ENCODE measurements around the gene ITPK1.

The ITPK1 gene

DNA sequence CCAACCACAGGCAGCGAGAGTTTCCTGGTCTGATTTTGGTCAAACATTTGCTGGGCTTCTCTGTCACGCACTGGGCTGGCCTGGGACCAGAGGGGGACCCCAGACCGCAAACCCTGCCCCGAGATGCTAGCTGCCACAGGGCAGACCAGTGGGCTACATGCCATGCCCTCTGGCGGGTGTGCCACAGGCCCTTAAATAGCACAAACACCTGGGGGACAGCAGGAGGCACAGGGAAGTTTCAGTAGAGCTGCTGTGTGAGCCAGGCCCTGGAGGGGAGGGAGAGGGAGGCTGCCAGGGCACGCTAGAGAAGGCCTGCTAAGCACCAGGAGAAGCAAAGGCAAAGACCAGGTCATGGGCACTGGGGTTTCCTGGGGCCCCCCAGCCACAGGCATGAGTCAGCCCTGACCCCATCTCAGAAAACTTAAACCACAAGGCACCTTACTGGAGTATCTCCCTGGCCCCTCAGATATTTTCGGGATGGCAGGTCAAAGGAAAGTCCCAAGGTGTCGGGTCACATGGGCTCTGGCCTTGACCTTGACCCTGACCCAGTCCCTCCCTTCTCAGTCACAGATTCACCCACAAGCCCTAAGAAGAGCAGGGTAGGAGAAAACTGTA lies 29.2 kb downstream of the ITPK1 start:
- H3K27me3 ChIP-seq (ENCODE audit: control insufficient read depth in 5 of 5, insufficient read depth in 4 of 5, low read length in 5 of 5): no peaks in the 10 kb centered on the region
- H3K36me3 ChIP-seq (ENCODE audit: control insufficient read depth in 5 of 5, insufficient read depth in 5 of 5, low read length in 5 of 5): no peaks in the 10 kb centered on the region
- peak overlapping the region in 2 of 5 donors; percentile 14 to 15 for H3K9ac ChIP-seq (ENCODE audit: low read length in 5 of 5)
- peaks cover 0 to 3% (median 0%) of the 10 kb centered on the region in 5 donors for H3K9me3 ChIP-seq (ENCODE audit: control insufficient read depth in 5 of 5, low read length in 5 of 5)
- H3K4me3 ChIP-seq (ENCODE audit: low read depth in 1 of 5, low read length in 5 of 5): no peak overlapping the region
- H3K4me1 ChIP-seq (ENCODE audit: control insufficient read depth in 5 of 5, insufficient read depth in 5 of 5, low read length in 5 of 5): peaks cover 8 to 75% (median 64%) of the 10 kb centered on the region in 5 donors
- H3K27ac ChIP-seq (ENCODE audit: low read depth, low read length): no peak overlapping the region

DNA sequence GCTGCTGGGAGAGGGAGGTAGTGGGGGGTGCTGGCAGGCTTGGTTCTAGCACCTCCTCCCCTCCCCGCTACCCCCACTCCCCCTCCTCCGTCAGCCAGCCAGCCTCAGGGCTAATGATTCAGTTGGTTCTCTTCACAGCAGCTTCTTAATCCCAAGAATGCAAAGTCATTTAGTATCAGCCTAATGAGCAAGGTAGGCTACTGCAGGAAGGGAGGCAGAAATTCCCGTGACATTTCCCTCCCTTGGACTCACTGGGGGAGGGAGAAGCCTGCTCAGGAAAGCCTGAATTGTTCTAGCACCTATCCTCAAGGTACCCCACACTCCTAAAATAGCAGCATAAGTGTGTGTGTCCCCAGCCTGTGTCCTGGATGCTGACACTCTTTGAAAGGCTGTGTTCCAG lies 29.8 kb downstream of the ITPK1 start:
- Histone ChIP-seq H3K27ac (ENCODE audit: low read depth, low read length) (no peak overlapping the region), H3K9ac (ENCODE audit: low read length in 5 of 5) (peak overlapping the region in 1 of 5 donors; percentile 2), H3K27me3 (ENCODE audit: control insufficient read depth in 5 of 5, insufficient read depth in 4 of 5, low read length in 5 of 5) (no peaks in the 10 kb centered on the region), H3K36me3 (ENCODE audit: control insufficient read depth in 5 of 5, insufficient read depth in 5 of 5, low read length in 5 of 5) (no peaks in the 10 kb centered on the region), H3K4me3 (ENCODE audit: low read depth in 1 of 5, low read length in 5 of 5) (no peak overlapping the region), H3K4me1 (ENCODE audit: control insufficient read depth in 5 of 5, insufficient read depth in 5 of 5, low read length in 5 of 5) (peaks cover 5 to 71% (median 59%) of the 10 kb centered on the region in 5 donors), H3K9me3 (ENCODE audit: control insufficient read depth in 5 of 5, low read length in 5 of 5) (peaks cover 0 to 3% (median 0%) of the 10 kb centered on the region in 5 donors)

DNA sequence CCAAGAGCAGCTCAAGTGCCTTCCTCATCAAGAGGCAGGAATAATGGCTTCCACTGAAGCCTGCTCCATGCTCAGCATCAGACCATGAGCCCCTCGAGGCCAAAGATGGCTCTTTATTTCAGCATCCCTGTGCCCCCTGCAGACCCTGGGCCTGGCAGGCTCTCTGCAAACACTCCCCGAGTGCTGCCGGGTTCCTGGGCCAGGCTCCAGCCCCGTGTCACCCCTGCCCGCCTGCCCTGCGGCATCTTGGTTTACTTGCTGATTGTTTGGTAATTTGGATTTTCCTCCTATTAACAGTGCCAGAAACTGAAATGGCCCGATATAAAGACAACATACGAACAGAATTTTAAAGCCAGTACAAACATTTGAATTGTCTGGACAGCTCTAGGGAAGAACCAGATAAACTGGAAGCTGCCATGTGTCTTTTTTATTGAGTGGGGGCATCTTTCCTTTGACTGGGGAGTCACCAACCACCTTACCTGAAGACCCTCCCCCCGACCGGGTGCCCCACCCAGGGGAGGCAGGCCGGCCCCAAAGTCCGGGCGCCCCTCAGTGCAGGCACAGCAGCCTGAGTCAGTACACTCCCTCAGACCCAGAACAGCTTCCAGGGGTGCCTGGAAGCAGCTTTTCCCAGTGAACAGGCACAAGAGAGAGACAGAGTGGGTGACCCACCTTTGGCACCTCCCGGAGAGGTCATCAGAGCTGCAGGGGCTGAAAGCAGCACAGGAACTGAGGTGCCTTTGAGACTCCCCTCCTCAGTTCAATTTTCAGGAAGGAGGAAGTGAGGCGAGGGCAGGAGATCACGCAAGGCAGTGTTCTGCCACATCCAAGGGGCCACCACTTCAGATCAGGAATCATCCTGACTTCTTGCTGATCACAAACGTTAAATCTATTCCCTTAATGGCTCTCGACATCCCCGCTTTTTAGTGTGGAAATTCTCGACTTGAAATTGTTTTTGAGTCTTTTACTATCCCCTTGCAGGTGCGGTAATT lies 30.6 kb downstream of the ITPK1 start:
- Histone ChIP-seq H3K4me3 (ENCODE audit: low read depth in 1 of 5, low read length in 5 of 5) (no peak overlapping the region), H3K36me3 (ENCODE audit: control insufficient read depth in 5 of 5, insufficient read depth in 5 of 5, low read length in 5 of 5) (no peaks in the 10 kb centered on the region), H3K27ac (ENCODE audit: low read depth, low read length) (no peak overlapping the region), H3K9me3 (ENCODE audit: control insufficient read depth in 5 of 5, low read length in 5 of 5) (peaks cover 0 to 3% (median 0%) of the 10 kb centered on the region in 5 donors), H3K9ac (ENCODE audit: low read length in 5 of 5) (no peak overlapping the region), H3K4me1 (ENCODE audit: control insufficient read depth in 5 of 5, insufficient read depth in 5 of 5, low read length in 5 of 5) (peaks cover 5 to 69% (median 54%) of the 10 kb centered on the region in 5 donors), H3K27me3 (ENCODE audit: control insufficient read depth in 5 of 5, insufficient read depth in 4 of 5, low read length in 5 of 5) (no peaks in the 10 kb centered on the region)

DNA sequence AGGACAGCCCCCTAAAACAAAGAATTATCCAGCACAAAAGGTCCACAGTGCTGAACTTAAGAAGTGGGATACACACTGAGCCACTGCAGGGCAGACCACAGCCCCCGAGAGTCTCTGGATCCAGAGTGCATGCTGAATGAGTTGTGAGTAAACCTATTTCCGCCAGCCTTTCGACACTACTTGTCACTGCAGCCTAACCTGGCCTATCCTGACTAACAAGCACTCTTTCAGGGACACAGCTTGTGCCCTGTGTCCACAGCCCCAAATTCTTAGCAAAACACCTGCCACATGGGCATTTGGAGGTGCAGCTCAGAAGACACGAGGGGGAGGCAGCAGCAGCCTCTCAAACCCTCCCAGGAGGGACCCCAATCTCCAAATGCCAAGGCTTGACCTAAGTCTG lies 31.3 kb downstream of the ITPK1 start:
- Histone ChIP-seq H3K4me3 (ENCODE audit: low read depth in 1 of 5, low read length in 5 of 5) (no peak overlapping the region), H3K9me3 (ENCODE audit: control insufficient read depth in 5 of 5, low read length in 5 of 5) (peaks cover 0 to 3% (median 0%) of the 10 kb centered on the region in 5 donors), H3K27me3 (ENCODE audit: control insufficient read depth in 5 of 5, insufficient read depth in 4 of 5, low read length in 5 of 5) (no peaks in the 10 kb centered on the region), H3K9ac (ENCODE audit: low read length in 5 of 5) (no peak overlapping the region), H3K4me1 (ENCODE audit: control insufficient read depth in 5 of 5, insufficient read depth in 5 of 5, low read length in 5 of 5) (peaks cover 7 to 68% (median 49%) of the 10 kb centered on the region in 5 donors), H3K27ac (ENCODE audit: low read depth, low read length) (no peak overlapping the region), H3K36me3 (ENCODE audit: control insufficient read depth in 5 of 5, insufficient read depth in 5 of 5, low read length in 5 of 5) (no peaks in the 10 kb centered on the region)

DNA sequence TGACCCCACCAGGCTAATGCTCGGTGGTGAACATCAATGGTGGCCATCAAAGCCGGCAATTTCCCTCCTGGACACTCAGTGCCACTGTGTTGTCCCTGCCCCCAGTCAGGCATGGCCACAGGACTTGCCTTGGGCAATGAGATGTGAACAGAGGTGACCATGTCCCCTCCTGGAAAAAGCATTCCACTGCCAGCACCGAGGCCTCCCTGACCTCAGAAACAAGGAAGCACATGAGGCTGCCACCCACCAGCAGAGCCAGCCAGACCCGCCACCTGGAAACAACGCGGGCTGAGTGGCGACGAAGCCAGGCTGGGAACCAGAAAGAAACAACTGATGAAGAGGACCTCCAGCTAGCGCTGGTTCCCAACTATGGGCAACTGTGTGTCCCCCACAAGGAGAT lies 31.8 kb downstream of the ITPK1 start:
- no peak overlapping the region for H3K9ac ChIP-seq (ENCODE audit: low read length in 5 of 5)
- H3K27me3 ChIP-seq (ENCODE audit: control insufficient read depth in 5 of 5, insufficient read depth in 4 of 5, low read length in 5 of 5): no peaks in the 10 kb centered on the region
- peaks cover 8 to 68% (median 49%) of the 10 kb centered on the region in 5 donors for H3K4me1 ChIP-seq (ENCODE audit: control insufficient read depth in 5 of 5, insufficient read depth in 5 of 5, low read length in 5 of 5)
- no peaks in the 10 kb centered on the region for H3K36me3 ChIP-seq (ENCODE audit: control insufficient read depth in 5 of 5, insufficient read depth in 5 of 5, low read length in 5 of 5)
- peak overlapping the region; percentile 15 for H3K27ac ChIP-seq (ENCODE audit: low read depth, low read length)
- H3K4me3 ChIP-seq (ENCODE audit: low read depth in 1 of 5, low read length in 5 of 5): no peak overlapping the region
- peaks cover 0 to 3% (median 0%) of the 10 kb centered on the region in 5 donors for H3K9me3 ChIP-seq (ENCODE audit: control insufficient read depth in 5 of 5, low read length in 5 of 5)

DNA sequence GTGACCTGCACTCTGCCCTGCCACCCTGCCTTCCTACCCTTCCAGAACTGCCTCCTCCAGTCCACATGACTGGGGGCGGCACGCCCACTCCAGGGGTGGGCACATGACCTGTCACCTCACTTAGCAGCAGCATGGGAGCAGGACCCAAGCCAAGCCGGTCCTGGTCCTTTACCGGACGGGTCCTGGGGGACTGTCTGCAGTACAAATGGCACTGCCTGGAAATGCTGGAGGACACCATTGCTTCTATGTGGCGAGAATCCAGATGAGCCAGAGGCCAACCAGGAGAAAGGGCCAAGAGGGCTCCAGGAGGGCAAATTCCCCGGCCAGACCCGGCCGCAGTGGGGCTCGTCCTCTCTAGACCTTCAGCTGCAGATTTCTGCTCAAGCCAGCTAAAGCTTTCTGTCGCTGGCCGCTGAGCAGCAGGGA lies 33.1 kb downstream of the ITPK1 start:
- Histone ChIP-seq H3K9me3 (ENCODE audit: control insufficient read depth in 5 of 5, low read length in 5 of 5) (peaks cover 0 to 3% (median 0%) of the 10 kb centered on the region in 5 donors), H3K9ac (ENCODE audit: low read length in 5 of 5) (peak overlapping the region in 3 of 5 donors; percentile 35 to 73 (median 60)), H3K4me3 (ENCODE audit: low read depth in 1 of 5, low read length in 5 of 5) (peak overlapping the region in 1 of 5 donors; percentile 4), H3K27ac (ENCODE audit: low read depth, low read length) (peak overlapping the region; percentile 91), H3K4me1 (ENCODE audit: control insufficient read depth in 5 of 5, insufficient read depth in 5 of 5, low read length in 5 of 5) (peaks cover 15 to 80% (median 59%) of the 10 kb centered on the region in 5 donors), H3K27me3 (ENCODE audit: control insufficient read depth in 5 of 5, insufficient read depth in 4 of 5, low read length in 5 of 5) (no peaks in the 10 kb centered on the region), H3K36me3 (ENCODE audit: control insufficient read depth in 5 of 5, insufficient read depth in 5 of 5, low read length in 5 of 5) (no peaks in the 10 kb centered on the region)

GRCh38 chr14:93081876-93082570 lies 33.7 kb downstream of the ITPK1 start:
- peak overlapping the region in 1 of 5 donors; percentile 4 for H3K4me3 ChIP-seq (ENCODE audit: low read depth in 1 of 5, low read length in 5 of 5)
- H3K9me3 ChIP-seq (ENCODE audit: control insufficient read depth in 5 of 5, low read length in 5 of 5): peaks cover 0 to 3% (median 0%) of the 10 kb centered on the region in 5 donors
- peaks cover 15 to 81% (median 59%) of the 10 kb centered on the region in 5 donors for H3K4me1 ChIP-seq (ENCODE audit: control insufficient read depth in 5 of 5, insufficient read depth in 5 of 5, low read length in 5 of 5)
- no peaks in the 10 kb centered on the region for H3K36me3 ChIP-seq (ENCODE audit: control insufficient read depth in 5 of 5, insufficient read depth in 5 of 5, low read length in 5 of 5)
- H3K27ac ChIP-seq (ENCODE audit: low read depth, low read length): peak overlapping the region; percentile 91
- no peaks in the 10 kb centered on the region for H3K27me3 ChIP-seq (ENCODE audit: control insufficient read depth in 5 of 5, insufficient read depth in 4 of 5, low read length in 5 of 5)
- peak overlapping the region in 4 of 5 donors; percentile 35 to 73 (median 57) for H3K9ac ChIP-seq (ENCODE audit: low read length in 5 of 5)

DNA sequence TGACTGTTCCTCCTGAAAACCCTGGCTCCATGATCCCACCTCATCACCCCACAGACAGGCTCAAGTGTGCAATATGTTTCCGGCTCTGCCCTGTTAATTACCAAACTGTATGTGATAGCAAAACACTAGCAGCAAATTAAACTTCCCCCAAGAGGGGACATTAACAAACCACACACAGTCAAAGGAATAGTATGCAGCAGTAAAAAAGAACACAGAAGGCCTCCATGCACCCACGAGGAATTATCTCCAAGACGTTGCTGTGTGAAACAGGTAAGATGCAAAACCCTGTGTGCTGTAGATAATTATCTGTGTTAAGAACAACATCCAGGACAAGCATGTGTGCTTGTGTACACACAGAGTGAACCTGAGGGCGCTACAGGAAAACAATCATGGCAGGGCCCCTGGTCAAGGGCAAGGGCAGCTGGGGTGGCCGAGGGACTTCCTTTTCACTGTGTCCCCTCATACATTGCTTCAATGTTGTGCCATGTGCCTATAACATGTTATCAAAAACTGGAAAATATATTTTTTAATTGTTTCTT lies 35.8 kb downstream of the ITPK1 start:
- Histone ChIP-seq H3K27me3 (ENCODE audit: control insufficient read depth in 5 of 5, insufficient read depth in 4 of 5, low read length in 5 of 5) (no peaks in the 10 kb centered on the region), H3K4me3 (ENCODE audit: low read depth in 1 of 5, low read length in 5 of 5) (no peak overlapping the region), H3K36me3 (ENCODE audit: control insufficient read depth in 5 of 5, insufficient read depth in 5 of 5, low read length in 5 of 5) (no peaks in the 10 kb centered on the region), H3K4me1 (ENCODE audit: control insufficient read depth in 5 of 5, insufficient read depth in 5 of 5, low read length in 5 of 5) (peaks cover 15 to 73% (median 56%) of the 10 kb centered on the region in 5 donors), H3K27ac (ENCODE audit: low read depth, low read length) (peak overlapping the region; percentile 91), H3K9ac (ENCODE audit: low read length in 5 of 5) (peak overlapping the region in 1 of 5 donors; percentile 9), H3K9me3 (ENCODE audit: control insufficient read depth in 5 of 5, low read length in 5 of 5) (peaks cover 0 to 3% (median 0%) of the 10 kb centered on the region in 5 donors)

- peak overlapping the region in 3 of 5 donors; percentile 9 to 73 (median 58) for H3K9ac ChIP-seq (ENCODE audit: low read length in 5 of 5)
- H3K9me3 ChIP-seq (ENCODE audit: control insufficient read depth in 5 of 5, low read length in 5 of 5): no peaks in the 10 kb centered on the region
- peak overlapping the region; percentile 75 for H3K27ac ChIP-seq (ENCODE audit: low read depth, low read length)
- no peaks in the 10 kb centered on the region for H3K27me3 ChIP-seq (ENCODE audit: control insufficient read depth in 5 of 5, insufficient read depth in 4 of 5, low read length in 5 of 5)
- peaks cover 17 to 73% (median 61%) of the 10 kb centered on the region in 5 donors for H3K4me1 ChIP-seq (ENCODE audit: control insufficient read depth in 5 of 5, insufficient read depth in 5 of 5, low read length in 5 of 5)
- H3K4me3 ChIP-seq (ENCODE audit: low read depth in 1 of 5, low read length in 5 of 5): no peak overlapping the region
- no peaks in the 10 kb centered on the region for H3K36me3 ChIP-seq (ENCODE audit: control insufficient read depth in 5 of 5, insufficient read depth in 5 of 5, low read length in 5 of 5)
These were observed 36.4 kb downstream of the ITPK1 start for GRCh38 chr14:93079321-93079720.

All from subcutaneous abdominal adipose tissue (tissue), 5 donors.